HFFc6 (cell line): ENCODE measurements around the gene WDR7. TPM values are rescaled to one million over a fixed set of nuclear protein-coding genes. Genes with fewer than 3 reads are reported as not detected.

Source experiments
- DNase-seq: peaks from one replicate; pipeline ENCODE4 v3.0.0-alpha.2; 2018
- H3K27ac Mint-ChIP-seq: 2 replicates; pipeline ENCODE4 v1.8.0; 2020; ENCODE audit warnings: mild to moderate bottlenecking, mixed read lengths
- H3K27me3 Mint-ChIP-seq: 2 replicates; pipeline ENCODE4 v1.8.0; 2021; ENCODE audit warnings: mild to moderate bottlenecking, moderate library complexity, mixed read lengths; ENCODE audit not compliant: insufficient read depth
- H3K36me3 Mint-ChIP-seq: 2 replicates; pipeline ENCODE4 v1.8.0; 2021; ENCODE audit warnings: low read depth, mixed read lengths
- H3K4me1 Mint-ChIP-seq: 2 replicates; pipeline ENCODE4 v1.8.0; 2020; ENCODE audit warnings: low read depth, mixed read lengths
- H3K4me3 Mint-ChIP-seq: 2 replicates; pipeline ENCODE4 v1.8.0; 2020; ENCODE audit warnings: mild to moderate bottlenecking, moderate library complexity, mixed read lengths
- H3K9me3 Mint-ChIP-seq: 2 replicates; pipeline ENCODE4 v1.8.0; 2020; ENCODE audit warnings: mild to moderate bottlenecking, mixed read lengths
- total RNA-seq, 6 experiments: library from RNA; stranded (reverse); fragmentation: NEBNext Ultra II Directional; extraction: Animal tissue kit (Norgen Biotek cat#: 25700); gene quantifications; 2 replicates in 1 of 6; 3 replicates in 5 of 6; pipeline ENCODE4 v1.2.3, GENCODE V29; 2021
- TF ChIP-seq, protein P1 (sequence below): fragments of 200-600 bp; sonication (generic); IDR thresholded peaks from 2 replicates; pipeline ENCODE4 v1.5.0; 2021; ENCODE audit warnings: antibody characterized with exemption, mild to moderate bottlenecking

The WDR7 gene
- total RNA-seq, 6 experiments from 2014 or later = 14.0 to 19.7 (median 16.6) TPM

DNA sequence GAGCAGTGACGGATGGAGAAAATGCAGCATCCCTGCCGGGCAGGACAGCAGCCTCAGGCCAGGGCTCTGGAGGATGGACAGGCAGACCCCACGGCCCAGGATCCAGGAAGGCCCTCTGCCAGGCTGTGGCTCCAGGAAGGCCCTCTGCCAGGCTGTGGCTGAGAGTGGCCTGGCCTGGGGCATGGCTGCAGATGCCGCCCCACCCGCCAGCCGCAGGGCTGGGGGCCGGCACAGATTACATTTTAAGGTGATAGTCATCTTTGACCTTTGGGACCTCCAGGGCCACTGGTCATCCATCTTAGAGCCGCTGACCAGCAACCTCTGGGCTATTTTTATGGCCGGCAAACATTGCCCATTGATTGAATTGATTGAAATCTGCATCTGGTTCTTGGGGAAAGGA lies 397.7 kb downstream of the WDR7 start:
- no peak for DNase-seq
- no peaks in the 10 kb centered on the region for H3K9me3 Mint-ChIP-seq
- TF ChIP-seq, protein P1, sequence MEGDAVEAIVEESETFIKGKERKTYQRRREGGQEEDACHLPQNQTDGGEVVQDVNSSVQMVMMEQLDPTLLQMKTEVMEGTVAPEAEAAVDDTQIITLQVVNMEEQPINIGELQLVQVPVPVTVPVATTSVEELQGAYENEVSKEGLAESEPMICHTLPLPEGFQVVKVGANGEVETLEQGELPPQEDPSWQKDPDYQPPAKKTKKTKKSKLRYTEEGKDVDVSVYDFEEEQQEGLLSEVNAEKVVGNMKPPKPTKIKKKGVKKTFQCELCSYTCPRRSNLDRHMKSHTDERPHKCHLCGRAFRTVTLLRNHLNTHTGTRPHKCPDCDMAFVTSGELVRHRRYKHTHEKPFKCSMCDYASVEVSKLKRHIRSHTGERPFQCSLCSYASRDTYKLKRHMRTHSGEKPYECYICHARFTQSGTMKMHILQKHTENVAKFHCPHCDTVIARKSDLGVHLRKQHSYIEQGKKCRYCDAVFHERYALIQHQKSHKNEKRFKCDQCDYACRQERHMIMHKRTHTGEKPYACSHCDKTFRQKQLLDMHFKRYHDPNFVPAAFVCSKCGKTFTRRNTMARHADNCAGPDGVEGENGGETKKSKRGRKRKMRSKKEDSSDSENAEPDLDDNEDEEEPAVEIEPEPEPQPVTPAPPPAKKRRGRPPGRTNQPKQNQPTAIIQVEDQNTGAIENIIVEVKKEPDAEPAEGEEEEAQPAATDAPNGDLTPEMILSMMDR = no peak
- no peak overlapping the region for H3K4me3 Mint-ChIP-seq
- peaks cover 10% of the 10 kb centered on the region for H3K27me3 Mint-ChIP-seq
- H3K27ac Mint-ChIP-seq = no peak overlapping the region
- no peaks in the 10 kb centered on the region for H3K36me3 Mint-ChIP-seq
- H3K4me1 Mint-ChIP-seq = no peaks in the 10 kb centered on the region

GRCh38 chr18:57050310-57050949 lies 399.3 kb downstream of the WDR7 start:
- H3K36me3 Mint-ChIP-seq = no peaks in the 10 kb centered on the region
- H3K9me3 Mint-ChIP-seq = no peaks in the 10 kb centered on the region
- DNase-seq = no peak
- H3K27ac Mint-ChIP-seq = no peak overlapping the region
- H3K27me3 Mint-ChIP-seq = peaks cover 8% of the 10 kb centered on the region
- TF ChIP-seq, protein P1 = no peak
- H3K4me3 Mint-ChIP-seq = no peak overlapping the region
- peaks cover 8% of the 10 kb centered on the region for H3K4me1 Mint-ChIP-seq

- H3K4me1 Mint-ChIP-seq = peaks cover 12% of the 10 kb centered on the region
- H3K27me3 Mint-ChIP-seq = peaks cover 8% of the 10 kb centered on the region
- H3K9me3 Mint-ChIP-seq = no peaks in the 10 kb centered on the region
- H3K4me3 Mint-ChIP-seq = no peak overlapping the region
- no peak for DNase-seq
- TF ChIP-seq, protein P1 = no peak
- H3K36me3 Mint-ChIP-seq = no peaks in the 10 kb centered on the region
- H3K27ac Mint-ChIP-seq = no peak overlapping the region
Measured at GRCh38 chr18:57051021-57051656, 400.0 kb downstream of the WDR7 start.

GRCh38 chr18:57051657-57052044 lies 400.5 kb downstream of the WDR7 start:
- H3K9me3 Mint-ChIP-seq = no peaks in the 10 kb centered on the region
- H3K27me3 Mint-ChIP-seq = peaks cover 8% of the 10 kb centered on the region
- H3K4me3 Mint-ChIP-seq = no peak overlapping the region
- no peaks in the 10 kb centered on the region for H3K36me3 Mint-ChIP-seq
- no peak for DNase-seq
- TF ChIP-seq, protein P1 = no peak
- H3K4me1 Mint-ChIP-seq = peaks cover 12% of the 10 kb centered on the region
- H3K27ac Mint-ChIP-seq = no peak overlapping the region

DNA sequence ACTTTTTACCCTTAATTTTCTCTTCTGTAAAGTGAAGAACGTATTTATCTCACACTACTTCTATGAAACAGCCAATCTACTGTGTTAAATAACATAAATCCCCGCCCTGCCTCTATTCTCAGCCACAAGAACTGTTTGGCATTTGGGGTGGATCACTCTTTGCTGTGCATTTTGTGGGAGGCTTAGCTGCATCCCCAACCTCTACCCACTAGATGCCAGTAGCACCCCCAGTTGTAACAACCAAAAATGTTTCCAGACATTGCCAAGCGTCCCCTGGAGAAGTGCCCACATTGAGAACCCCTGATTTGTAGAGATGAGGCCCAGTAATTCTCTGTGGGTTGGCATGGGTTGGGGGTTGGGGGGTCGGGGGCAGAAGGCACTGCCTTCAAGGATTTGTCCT lies 401.0 kb downstream of the WDR7 start:
- Mint-ChIP-seq H3K27me3 (peaks cover 7% of the 10 kb centered on the region), H3K27ac (no peak overlapping the region), H3K4me3 (no peak overlapping the region), H3K4me1 (peaks cover 12% of the 10 kb centered on the region), H3K36me3 (no peaks in the 10 kb centered on the region), H3K9me3 (no peaks in the 10 kb centered on the region)
- DNase-seq = no peak
- TF ChIP-seq, protein P1 = no peak
